ENCODE data around the gene BMP7.

BMP7 gene

DNA sequence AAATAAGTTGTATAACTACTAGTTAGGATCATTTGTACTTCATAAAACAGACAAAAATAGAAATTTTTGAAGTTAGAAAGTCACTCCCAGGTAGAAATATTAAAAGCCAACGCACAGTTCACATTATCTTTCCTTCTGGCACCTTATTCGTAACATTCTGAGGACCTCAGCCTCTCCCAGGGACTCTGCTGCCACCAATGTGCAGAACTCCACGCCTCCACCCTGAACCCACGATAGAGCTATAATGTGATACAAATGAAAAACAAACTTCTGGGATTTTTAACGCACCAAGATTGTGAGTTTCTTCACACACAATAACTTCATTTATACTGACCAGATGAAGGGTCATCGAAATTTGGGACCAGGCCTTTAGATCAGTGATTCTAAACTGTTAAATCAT lies 9.5 kb downstream of the BMP7 start:
- TF ChIP-seq, protein P1, sequence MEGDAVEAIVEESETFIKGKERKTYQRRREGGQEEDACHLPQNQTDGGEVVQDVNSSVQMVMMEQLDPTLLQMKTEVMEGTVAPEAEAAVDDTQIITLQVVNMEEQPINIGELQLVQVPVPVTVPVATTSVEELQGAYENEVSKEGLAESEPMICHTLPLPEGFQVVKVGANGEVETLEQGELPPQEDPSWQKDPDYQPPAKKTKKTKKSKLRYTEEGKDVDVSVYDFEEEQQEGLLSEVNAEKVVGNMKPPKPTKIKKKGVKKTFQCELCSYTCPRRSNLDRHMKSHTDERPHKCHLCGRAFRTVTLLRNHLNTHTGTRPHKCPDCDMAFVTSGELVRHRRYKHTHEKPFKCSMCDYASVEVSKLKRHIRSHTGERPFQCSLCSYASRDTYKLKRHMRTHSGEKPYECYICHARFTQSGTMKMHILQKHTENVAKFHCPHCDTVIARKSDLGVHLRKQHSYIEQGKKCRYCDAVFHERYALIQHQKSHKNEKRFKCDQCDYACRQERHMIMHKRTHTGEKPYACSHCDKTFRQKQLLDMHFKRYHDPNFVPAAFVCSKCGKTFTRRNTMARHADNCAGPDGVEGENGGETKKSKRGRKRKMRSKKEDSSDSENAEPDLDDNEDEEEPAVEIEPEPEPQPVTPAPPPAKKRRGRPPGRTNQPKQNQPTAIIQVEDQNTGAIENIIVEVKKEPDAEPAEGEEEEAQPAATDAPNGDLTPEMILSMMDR (IDR thresholded peaks at IDR 0.05; ENCODE audit: insufficient read depth, low read depth, low read length, missing control alignments): no peak
- H3K4me3 ChIP-seq (ENCODE audit: low read length): no peak overlapping the region
- DNase-seq (ENCODE audit: low read depth): no peak

DNA sequence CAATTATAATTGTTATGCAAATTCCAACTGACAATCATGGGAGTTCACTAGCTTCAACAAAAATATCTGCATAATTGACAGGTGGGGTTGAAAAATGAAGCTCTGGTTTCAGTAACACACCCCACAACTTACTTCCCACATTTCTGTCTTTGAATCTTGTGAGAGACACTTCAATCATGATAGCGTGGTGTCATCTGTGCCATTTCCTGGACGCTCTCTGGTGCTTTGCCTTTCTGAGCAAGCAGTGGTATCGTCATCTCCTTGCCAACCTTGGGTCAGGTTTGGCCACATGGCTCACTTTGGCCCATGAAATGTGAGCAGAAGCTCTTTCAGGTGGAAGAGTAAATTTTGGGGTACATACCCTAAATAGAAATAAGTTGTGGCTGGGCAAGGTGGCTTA lies 10.2 kb downstream of the BMP7 start:
- no peak overlapping the region for H3K4me3 ChIP-seq (ENCODE audit: low read length)
- TF ChIP-seq, protein P1 (IDR thresholded peaks at IDR 0.05; ENCODE audit: insufficient read depth, low read depth, low read length, missing control alignments): no peak
- no peak for DNase-seq (ENCODE audit: low read depth)

- TF ChIP-seq, protein P1 (IDR thresholded peaks at IDR 0.05; ENCODE audit: insufficient read depth, low read depth, low read length, missing control alignments): no peak
- H3K4me3 ChIP-seq (ENCODE audit: low read length): no peak overlapping the region
- no peak for DNase-seq (ENCODE audit: low read depth)
Observed at GRCh38 chr20:57255183-57255582, 11.3 kb downstream of the BMP7 start.

DNA sequence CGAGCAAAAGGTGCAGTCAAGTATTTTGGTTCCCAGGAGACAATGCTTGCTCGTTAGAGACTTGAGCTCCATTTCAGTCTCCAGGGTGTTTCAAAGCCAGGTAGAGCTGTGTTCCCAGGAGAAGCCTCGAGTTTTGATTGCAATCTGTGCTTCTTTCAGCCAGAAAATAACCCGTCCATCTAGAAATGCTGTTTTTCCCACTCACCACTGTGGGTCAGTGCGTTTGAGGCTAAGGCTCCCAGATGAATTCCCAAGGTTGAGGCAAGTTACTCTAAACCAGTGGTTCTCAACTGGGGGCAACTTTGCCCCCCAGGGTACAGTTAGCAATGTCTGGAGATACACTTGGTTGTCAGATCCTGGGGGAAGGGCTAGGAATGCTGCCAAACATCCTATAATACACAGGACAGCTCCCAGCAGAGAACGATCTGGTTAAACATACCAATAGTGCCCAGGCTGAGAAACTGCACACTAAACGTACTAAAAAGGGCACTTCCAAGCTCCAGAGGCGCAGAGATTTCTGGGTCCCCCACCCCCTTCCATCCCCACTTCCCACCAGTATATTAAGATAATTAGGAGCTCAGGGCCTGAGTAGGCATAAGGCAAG lies 13.8 kb downstream of the BMP7 start:
- TF ChIP-seq, protein P1 (IDR thresholded peaks at IDR 0.05; ENCODE audit: insufficient read depth, low read depth, low read length, missing control alignments): no peak
- no peak for DNase-seq (ENCODE audit: low read depth)
- no peak overlapping the region for H3K4me3 ChIP-seq (ENCODE audit: low read length)

GRCh38 chr20:57251949-57252348 lies 14.5 kb downstream of the BMP7 start:
- DNase-seq (ENCODE audit: low read depth): no peak
- TF ChIP-seq, protein P1 (IDR thresholded peaks at IDR 0.05; ENCODE audit: insufficient read depth, low read depth, low read length, missing control alignments): no peak
- H3K4me3 ChIP-seq (ENCODE audit: low read length): no peak overlapping the region

DNA sequence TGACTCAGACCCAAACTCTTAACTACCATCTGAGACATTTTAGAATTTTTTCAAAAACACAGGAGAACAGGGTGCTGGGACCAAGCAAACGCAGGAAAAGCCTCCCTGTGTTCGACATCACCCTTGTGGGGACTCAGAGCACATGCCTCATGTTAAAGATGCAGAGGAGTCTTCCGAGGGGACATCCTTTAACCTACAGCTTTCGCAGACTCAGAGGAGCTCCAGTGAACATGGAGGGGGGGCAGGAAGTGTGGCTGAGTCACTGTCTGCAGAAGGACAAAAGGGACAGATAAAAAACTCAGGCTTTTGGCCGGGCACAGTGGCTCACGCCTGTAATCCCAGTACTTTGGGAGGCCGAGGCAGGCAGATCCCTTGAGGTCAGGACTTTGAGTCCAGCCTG lies 15.1 kb downstream of the BMP7 start:
- no peak overlapping the region for H3K4me3 ChIP-seq (ENCODE audit: low read length)
- DNase-seq (ENCODE audit: low read depth): no peak
- TF ChIP-seq, protein P1 (IDR thresholded peaks at IDR 0.05; ENCODE audit: insufficient read depth, low read depth, low read length, missing control alignments): no peak

GRCh38 chr20:57250607-57251343 lies 15.7 kb downstream of the BMP7 start:
- H3K4me3 ChIP-seq (ENCODE audit: low read length): no peak overlapping the region
- DNase-seq (ENCODE audit: low read depth): no peak
- TF ChIP-seq, protein P1 (IDR thresholded peaks at IDR 0.05; ENCODE audit: insufficient read depth, low read depth, low read length, missing control alignments): no peak
